HEK293T (cell line): Measurements from ENCODE around the gene WNT5B.

ENCODE experiments used
- ARNT ChIP-seq: fragments of 450-650 bp; IDR thresholded peaks from 2 replicates; pipeline ENCODE4 v1.6.1; 2017; ENCODE audit warnings: mild to moderate bottlenecking
- BHLHE40 ChIP-seq: fragments of 450-650 bp; IDR thresholded peaks from 2 replicates; pipeline ENCODE4 v1.6.1; 2016; ENCODE audit warnings: mild to moderate bottlenecking, moderate library complexity, borderline replicate concordance
- FOXM1 ChIP-seq: fragments of 450-650 bp; IDR thresholded peaks from 2 replicates; pipeline ENCODE4 v1.6.1; 2017; ENCODE audit warnings: mild to moderate bottlenecking, borderline replicate concordance
- HDGF ChIP-seq: fragments of 450-650 bp; IDR thresholded peaks from 2 replicates; pipeline ENCODE4 v1.6.1; 2017; ENCODE audit warnings: antibody characterized with exemption, borderline replicate concordance
- L3MBTL2 ChIP-seq: fragments of 450-650 bp; conservative IDR thresholded peaks from 2 replicates; pipeline ENCODE4 v1.6.1; 2016; ENCODE audit warnings: mild to moderate bottlenecking

GRCh38 chr12:1635301-1636095 lies 6.5 kb downstream of the WNT5B start:
- no peak for TF ChIP-seq FOXM1
- no peak for TF ChIP-seq ARNT
- TF ChIP-seq BHLHE40: no peak
- no peak for TF ChIP-seq HDGF
- no peak for TF ChIP-seq L3MBTL2
